Measurements from ENCODE around the gene EAF1.

DNA sequence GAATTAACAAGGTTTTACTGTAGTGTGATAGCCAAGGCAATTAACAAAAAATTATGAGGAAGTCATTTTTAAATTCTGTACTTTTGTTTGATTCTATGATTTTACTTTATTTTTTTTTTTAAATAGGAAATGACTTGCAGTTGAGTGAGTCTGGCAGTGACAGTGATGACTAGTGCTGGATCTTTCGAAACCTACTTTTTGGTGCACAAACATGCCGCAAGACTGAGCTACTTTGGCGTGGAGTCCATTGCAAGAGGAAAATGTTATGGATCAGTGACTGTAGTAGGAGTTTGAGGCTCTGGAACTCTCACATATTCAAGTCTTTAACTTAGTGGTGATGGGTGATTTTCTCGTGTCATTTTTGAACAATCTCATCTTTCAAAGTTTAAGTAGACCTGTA lies 11.6 kb downstream of the EAF1 start:
- TF ChIP-seq, protein P1, sequence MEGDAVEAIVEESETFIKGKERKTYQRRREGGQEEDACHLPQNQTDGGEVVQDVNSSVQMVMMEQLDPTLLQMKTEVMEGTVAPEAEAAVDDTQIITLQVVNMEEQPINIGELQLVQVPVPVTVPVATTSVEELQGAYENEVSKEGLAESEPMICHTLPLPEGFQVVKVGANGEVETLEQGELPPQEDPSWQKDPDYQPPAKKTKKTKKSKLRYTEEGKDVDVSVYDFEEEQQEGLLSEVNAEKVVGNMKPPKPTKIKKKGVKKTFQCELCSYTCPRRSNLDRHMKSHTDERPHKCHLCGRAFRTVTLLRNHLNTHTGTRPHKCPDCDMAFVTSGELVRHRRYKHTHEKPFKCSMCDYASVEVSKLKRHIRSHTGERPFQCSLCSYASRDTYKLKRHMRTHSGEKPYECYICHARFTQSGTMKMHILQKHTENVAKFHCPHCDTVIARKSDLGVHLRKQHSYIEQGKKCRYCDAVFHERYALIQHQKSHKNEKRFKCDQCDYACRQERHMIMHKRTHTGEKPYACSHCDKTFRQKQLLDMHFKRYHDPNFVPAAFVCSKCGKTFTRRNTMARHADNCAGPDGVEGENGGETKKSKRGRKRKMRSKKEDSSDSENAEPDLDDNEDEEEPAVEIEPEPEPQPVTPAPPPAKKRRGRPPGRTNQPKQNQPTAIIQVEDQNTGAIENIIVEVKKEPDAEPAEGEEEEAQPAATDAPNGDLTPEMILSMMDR (conservative IDR thresholded peaks at IDR 0.05; ENCODE audit: low read length): no peak
- no peak for TF ChIP-seq EZH2phosphoT487 (IDR thresholded peaks at IDR 0.05; ENCODE audit: borderline replicate concordance, low read depth, low read length)

All from OCI-LY7 (cell line).